ENCODE data around the gene WDR90.

WDR90 gene

DNA sequence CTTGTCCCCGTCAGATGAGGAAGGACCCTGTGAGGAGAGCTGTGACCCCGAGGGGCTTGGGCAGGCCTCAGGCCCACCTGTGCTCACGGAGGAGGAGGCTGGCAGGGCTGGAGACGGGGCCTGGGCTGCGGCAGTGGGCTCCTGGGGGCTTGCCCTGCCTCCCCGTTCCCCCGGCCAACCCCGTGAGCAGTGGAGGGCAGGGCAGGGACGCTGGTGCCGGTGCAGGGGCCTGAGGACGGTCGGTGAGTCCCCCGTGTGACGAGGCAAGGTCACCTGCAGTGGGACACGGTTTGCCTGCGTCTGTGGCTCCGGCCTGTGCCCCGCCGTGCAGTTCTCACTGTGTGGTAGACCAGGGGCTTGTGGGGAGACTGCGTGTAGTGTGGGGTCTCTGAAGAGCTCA is 10.5 kb downstream of the WDR90 start:
- peaks cover 11% of the 10 kb centered on the region for H3K4me1 ChIP-seq (ENCODE audit: control insufficient read depth, insufficient read depth, low read length)
- no peak overlapping the region for H3K4me2 ChIP-seq (ENCODE audit: low read length)
- H3K9ac ChIP-seq (ENCODE audit: low read depth, low read length), result no peak overlapping the region
- H3K36me3 ChIP-seq (ENCODE audit: insufficient read depth, low read length), result peaks cover 15% of the 10 kb centered on the region
- no peak overlapping the region for H3K4me3 ChIP-seq (ENCODE audit: low read length)
- H3K27me3 ChIP-seq (ENCODE audit: control insufficient read depth, insufficient read depth, low read length), result no peaks in the 10 kb centered on the region
- H3K9me3 ChIP-seq (replicated peaks; ENCODE audit: low read length), result no peaks in the 10 kb centered on the region

DNA sequence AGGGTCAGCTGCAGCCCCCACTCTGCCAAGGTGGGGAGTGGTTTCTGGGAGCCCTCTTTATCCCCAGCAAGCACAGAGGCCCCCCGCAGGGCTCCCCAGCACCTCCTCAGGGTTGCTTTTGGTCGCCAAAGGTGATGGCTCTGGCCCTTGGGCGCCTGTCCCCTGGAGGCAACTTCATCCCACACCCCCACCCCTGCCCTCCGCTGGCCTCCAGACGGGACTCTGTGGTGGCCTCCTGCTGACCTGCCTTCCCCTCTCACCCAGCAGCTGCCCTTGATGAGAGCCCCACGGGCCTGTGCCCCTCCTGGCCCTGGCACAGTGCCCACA is 10.9 kb downstream of the WDR90 start:
- H3K27me3 ChIP-seq (ENCODE audit: control insufficient read depth, insufficient read depth, low read length), result no peaks in the 10 kb centered on the region
- peaks cover 11% of the 10 kb centered on the region for H3K4me1 ChIP-seq (ENCODE audit: control insufficient read depth, insufficient read depth, low read length)
- H3K9ac ChIP-seq (ENCODE audit: low read depth, low read length), result no peak overlapping the region
- peak overlapping the region; percentile 75 for H3K4me2 ChIP-seq (ENCODE audit: low read length)
- H3K4me3 ChIP-seq (ENCODE audit: low read length), result no peak overlapping the region
- no peaks in the 10 kb centered on the region for H3K9me3 ChIP-seq (replicated peaks; ENCODE audit: low read length)
- peaks cover 15% of the 10 kb centered on the region for H3K36me3 ChIP-seq (ENCODE audit: insufficient read depth, low read length)

DNA sequence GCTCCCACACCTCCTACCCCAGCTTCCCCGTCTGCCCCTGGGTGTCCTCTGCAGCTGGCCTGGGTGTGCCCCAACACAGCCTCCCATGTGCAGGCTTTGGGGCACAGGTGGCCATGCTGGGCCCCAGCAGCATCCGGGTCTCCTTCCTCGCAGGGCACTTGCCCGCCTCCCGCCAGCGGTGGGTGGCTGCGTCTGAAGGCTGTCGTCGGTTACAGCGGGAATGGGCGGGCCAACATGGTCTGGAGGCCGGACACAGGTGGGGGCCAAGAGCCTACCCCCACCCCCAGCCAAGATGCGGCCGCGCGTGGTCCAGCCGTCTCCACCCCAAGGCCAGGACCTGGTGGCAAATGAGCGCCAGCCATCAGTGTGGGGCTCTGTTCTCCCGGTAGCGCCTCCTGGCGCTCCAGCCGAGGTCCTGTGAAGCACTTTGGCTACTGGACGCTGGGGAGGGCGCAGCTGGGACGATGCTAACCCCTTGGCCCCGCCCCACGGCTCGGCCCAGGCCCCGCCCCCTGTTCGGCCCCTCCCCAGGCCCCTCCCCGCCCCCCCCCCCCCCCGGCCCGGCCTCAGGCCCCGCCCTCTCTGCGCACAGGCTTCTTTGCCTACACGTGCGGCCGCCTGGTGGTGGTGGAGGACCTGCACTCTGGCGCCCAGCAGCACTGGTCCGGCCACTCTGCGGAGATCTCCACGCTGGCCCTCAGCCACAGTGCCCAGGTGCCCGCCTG is 11.5 kb downstream of the WDR90 start:
- Histone ChIP-seq H3K9me3 (replicated peaks; ENCODE audit: low read length) (no peaks in the 10 kb centered on the region), H3K4me3 (ENCODE audit: low read length) (peak overlapping the region; percentile 45), H3K36me3 (ENCODE audit: insufficient read depth, low read length) (peaks cover 15% of the 10 kb centered on the region), H3K4me2 (ENCODE audit: low read length) (peak overlapping the region; percentile 75), H3K9ac (ENCODE audit: low read depth, low read length) (peak overlapping the region; percentile 49), H3K27me3 (ENCODE audit: control insufficient read depth, insufficient read depth, low read length) (no peaks in the 10 kb centered on the region), H3K4me1 (ENCODE audit: control insufficient read depth, insufficient read depth, low read length) (peaks cover 11% of the 10 kb centered on the region)

DNA sequence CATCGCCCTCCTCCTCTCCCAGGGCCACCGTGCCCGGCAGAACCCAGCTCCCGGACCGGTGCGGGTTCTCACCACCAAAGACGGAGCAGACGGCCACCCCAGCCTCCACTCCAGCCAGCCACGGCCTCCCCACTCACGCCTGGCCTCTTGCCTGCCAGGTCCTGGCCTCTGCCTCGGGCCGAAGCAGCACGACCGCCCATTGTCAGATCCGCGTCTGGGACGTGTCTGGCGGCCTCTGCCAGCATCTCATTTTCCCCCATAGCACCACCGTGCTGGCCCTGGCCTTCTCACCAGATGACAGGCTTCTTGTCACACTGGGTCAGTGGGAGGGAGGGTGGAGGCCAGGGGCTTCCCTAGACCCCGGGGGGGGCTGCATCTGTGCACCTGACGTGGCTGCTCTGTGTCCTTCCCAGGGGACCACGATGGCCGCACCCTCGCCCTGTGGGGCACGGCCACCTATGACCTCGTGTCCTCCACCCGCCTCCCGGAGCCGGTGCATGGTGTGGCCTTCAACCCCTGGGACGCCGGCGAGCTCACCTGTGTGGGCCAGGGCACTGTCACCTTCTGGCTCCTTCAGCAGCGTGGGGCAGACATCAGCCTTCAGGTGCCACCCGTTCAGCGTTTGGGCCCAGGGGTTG is 12.1 kb downstream of the WDR90 start:
- no peak overlapping the region for H3K4me3 ChIP-seq (ENCODE audit: low read length)

DNA sequence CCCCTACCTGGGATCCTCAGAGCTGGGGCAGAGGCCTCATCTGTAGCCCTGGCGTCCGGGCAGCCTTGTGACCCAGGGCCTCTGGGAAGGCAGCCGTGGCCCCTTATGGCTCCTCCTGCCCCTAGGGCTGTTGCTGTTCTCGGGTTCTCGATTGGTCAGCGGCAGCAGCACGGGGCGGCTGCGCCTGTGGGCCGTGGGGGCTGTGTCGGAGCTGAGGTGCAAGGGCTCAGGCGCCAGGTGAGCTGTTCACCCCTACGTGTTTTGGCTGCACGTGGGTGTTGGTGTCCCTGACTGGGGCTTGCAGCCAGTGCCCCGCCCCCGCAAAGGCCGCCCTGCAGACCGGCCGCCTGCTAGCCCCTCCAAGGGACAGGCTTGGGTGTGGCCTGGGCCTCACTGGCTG is 12.9 kb downstream of the WDR90 start:
- Histone ChIP-seq H3K4me3 (ENCODE audit: low read length) (no peak overlapping the region), H3K9me3 (replicated peaks; ENCODE audit: low read length) (no peaks in the 10 kb centered on the region), H3K9ac (ENCODE audit: low read depth, low read length) (no peak overlapping the region), H3K4me2 (ENCODE audit: low read length) (no peak overlapping the region), H3K27me3 (ENCODE audit: control insufficient read depth, insufficient read depth, low read length) (no peaks in the 10 kb centered on the region), H3K4me1 (ENCODE audit: control insufficient read depth, insufficient read depth, low read length) (peaks cover 11% of the 10 kb centered on the region), H3K36me3 (ENCODE audit: insufficient read depth, low read length) (peaks cover 11% of the 10 kb centered on the region)

More for the DNA sequence above, 12.1 kb downstream of the WDR90 start:
- H3K27me3 ChIP-seq (ENCODE audit: control insufficient read depth, insufficient read depth, low read length), result no peaks in the 10 kb centered on the region
- no peaks in the 10 kb centered on the region for H3K9me3 ChIP-seq (replicated peaks; ENCODE audit: low read length)
- peak overlapping the region; percentile 49 for H3K9ac ChIP-seq (ENCODE audit: low read depth, low read length)
- H3K4me2 ChIP-seq (ENCODE audit: low read length), result peak overlapping the region; percentile 67
- H3K36me3 ChIP-seq (ENCODE audit: insufficient read depth, low read length), result peaks cover 11% of the 10 kb centered on the region
- H3K4me1 ChIP-seq (ENCODE audit: control insufficient read depth, insufficient read depth, low read length), result peaks cover 11% of the 10 kb centered on the region

DNA sequence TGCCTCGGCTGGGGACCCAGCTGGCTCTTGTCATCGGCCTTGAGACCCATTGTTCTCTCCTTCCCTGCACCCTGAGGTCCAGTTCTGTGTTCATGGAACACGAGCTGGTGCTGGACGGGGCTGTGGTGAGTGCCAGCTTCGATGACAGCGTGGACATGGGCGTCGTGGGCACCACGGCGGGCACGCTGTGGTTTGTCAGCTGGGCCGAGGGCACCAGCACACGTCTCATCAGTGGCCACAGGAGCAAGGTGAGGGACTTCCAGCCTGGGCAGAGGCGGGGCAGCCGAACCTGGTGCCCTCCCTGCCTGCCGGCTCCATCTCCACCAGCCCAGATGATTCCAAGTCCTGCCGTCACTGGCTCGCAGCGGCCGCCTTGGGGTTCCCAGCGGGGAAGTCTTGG is 13.4 kb downstream of the WDR90 start:
- Histone ChIP-seq H3K36me3 (ENCODE audit: insufficient read depth, low read length) (peaks cover 11% of the 10 kb centered on the region), H3K27me3 (ENCODE audit: control insufficient read depth, insufficient read depth, low read length) (no peaks in the 10 kb centered on the region), H3K9ac (ENCODE audit: low read depth, low read length) (no peak overlapping the region), H3K4me1 (ENCODE audit: control insufficient read depth, insufficient read depth, low read length) (peaks cover 13% of the 10 kb centered on the region), H3K4me3 (ENCODE audit: low read length) (no peak overlapping the region), H3K4me2 (ENCODE audit: low read length) (no peak overlapping the region), H3K9me3 (replicated peaks; ENCODE audit: low read length) (no peaks in the 10 kb centered on the region)

DNA sequence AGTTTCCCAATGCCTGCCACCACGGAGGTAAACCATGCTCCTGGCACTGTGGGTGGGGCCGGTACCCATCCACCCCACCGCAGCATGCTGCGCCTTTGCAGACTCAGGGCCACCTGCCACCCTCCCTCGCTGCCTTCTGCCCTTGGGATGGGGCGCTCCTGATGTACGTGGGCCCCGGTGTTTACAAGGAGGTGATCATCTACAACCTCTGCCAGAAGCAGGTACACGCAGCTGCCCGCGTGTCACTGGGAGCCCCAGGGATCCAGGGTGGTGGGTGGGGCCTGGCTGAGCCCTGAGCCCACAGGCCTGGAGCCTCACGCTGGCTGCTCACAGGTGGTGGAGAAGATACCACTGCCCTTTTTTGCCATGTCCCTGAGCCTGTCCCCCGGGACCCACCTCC is 17.4 kb downstream of the WDR90 start:
- H3K4me1 ChIP-seq (ENCODE audit: control insufficient read depth, insufficient read depth, low read length), result peaks cover 11% of the 10 kb centered on the region
- no peak overlapping the region for H3K9ac ChIP-seq (ENCODE audit: low read depth, low read length)
- no peaks in the 10 kb centered on the region for H3K27me3 ChIP-seq (ENCODE audit: control insufficient read depth, insufficient read depth, low read length)
- H3K4me3 ChIP-seq (ENCODE audit: low read length), result no peak overlapping the region
- no peak overlapping the region for H3K4me2 ChIP-seq (ENCODE audit: low read length)
- peaks cover 21% of the 10 kb centered on the region for H3K36me3 ChIP-seq (ENCODE audit: insufficient read depth, low read length)
- no peaks in the 10 kb centered on the region for H3K9me3 ChIP-seq (replicated peaks; ENCODE audit: low read length)

DNA sequence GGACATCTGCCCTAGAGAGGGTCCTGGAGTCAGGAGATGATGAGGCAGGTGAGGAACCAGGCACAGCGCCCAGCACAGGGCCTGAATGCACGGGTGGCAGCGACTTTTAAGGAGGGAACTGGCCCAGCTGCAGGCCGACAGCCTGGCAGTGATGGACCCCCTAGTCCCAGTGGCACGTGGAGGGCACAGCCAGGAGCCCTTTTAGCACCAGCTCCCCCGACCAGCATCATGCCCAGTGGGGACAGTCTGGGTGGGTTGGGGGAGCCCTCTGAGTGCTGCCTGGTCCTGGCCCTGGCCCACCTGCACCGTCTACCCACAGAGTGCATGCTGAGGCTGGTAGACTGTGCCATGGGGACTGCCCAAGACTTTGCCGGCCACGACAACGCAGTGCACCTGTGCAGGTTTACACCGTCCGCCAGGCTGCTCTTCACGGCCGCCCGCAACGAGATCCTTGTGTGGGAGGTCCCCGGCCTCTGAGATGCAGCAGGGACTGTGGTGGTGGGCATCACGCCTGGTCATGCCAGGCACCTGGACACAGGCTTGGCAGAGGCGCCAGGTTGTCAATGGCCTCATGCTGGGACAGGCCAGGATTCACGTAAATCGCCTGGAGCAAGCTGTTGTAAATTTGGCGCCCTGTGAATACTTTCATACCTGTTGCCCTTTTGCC is 18.1 kb downstream of the WDR90 start:
- H3K4me2 ChIP-seq (ENCODE audit: low read length), result peak overlapping the region; percentile 40
- H3K36me3 ChIP-seq (ENCODE audit: insufficient read depth, low read length), result peaks cover 25% of the 10 kb centered on the region
- peak overlapping the region; percentile 95 for H3K4me3 ChIP-seq (ENCODE audit: low read length)
- peaks cover 11% of the 10 kb centered on the region for H3K4me1 ChIP-seq (ENCODE audit: control insufficient read depth, insufficient read depth, low read length)
- peak overlapping the region; percentile 97 for H3K9ac ChIP-seq (ENCODE audit: low read depth, low read length)
- H3K27me3 ChIP-seq (ENCODE audit: control insufficient read depth, insufficient read depth, low read length), result no peaks in the 10 kb centered on the region
- no peaks in the 10 kb centered on the region for H3K9me3 ChIP-seq (replicated peaks; ENCODE audit: low read length)

DNA sequence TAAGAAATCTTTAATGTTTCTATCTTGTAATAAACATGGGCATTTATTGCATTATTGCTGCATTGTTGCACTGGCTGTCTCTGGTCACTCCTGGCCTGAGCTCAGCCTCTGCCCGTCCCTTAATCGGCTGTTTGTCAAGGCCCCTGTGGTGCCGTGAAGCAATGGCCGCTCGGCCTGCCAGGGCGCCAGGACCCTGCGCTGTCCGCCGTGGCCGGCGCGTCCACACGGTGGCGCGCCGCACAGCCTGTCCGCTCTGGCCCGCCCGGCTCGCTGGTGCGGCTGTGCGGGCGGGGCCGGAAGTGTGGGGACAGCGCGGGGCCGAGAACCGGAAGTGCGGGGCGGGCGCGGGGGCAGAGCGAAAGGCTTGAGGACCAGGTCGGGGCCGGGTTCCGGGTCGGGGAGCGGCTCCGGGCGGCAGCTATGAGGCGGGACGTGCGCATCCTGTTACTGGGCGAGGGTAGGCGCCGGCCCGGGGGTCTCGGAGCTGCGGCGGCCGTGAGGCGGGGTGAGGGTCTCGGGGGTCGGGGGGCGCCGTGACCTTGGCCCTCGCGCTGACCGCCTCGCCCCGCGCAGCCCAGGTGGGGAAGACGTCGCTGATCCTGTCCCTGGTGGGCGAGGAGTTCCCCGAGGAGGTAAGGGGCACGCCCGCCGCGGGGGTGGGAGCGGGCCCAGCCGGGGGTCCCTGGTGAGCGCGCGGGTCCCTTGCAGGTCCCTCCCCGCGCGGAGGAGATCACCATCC is 18.8 kb downstream of the WDR90 start, which contains the start of gene RHOT2:
Gene RHOT2 (plus strand): TSS at position 353 of the 739 bp plus-strand sequence. CDS start 68 bp downstream, at position 421.
- no peaks in the 10 kb centered on the region for H3K9me3 ChIP-seq (replicated peaks; ENCODE audit: low read length)
- peak within 1 kb of the TSS; percentile 95 for H3K4me3 ChIP-seq (ENCODE audit: low read length)
- H3K36me3 ChIP-seq (ENCODE audit: insufficient read depth, low read length), result peaks cover 32% of the 10 kb centered on the region
- H3K9ac ChIP-seq (ENCODE audit: low read depth, low read length), result peak within 1 kb of the TSS; percentile 97
- peak within 1 kb of the TSS; percentile 98 for H3K4me2 ChIP-seq (ENCODE audit: low read length)
- H3K27me3 ChIP-seq (ENCODE audit: control insufficient read depth, insufficient read depth, low read length), result no peaks in the 10 kb centered on the region
- H3K4me1 ChIP-seq (ENCODE audit: control insufficient read depth, insufficient read depth, low read length), result peaks cover 11% of the 10 kb centered on the region

DNA sequence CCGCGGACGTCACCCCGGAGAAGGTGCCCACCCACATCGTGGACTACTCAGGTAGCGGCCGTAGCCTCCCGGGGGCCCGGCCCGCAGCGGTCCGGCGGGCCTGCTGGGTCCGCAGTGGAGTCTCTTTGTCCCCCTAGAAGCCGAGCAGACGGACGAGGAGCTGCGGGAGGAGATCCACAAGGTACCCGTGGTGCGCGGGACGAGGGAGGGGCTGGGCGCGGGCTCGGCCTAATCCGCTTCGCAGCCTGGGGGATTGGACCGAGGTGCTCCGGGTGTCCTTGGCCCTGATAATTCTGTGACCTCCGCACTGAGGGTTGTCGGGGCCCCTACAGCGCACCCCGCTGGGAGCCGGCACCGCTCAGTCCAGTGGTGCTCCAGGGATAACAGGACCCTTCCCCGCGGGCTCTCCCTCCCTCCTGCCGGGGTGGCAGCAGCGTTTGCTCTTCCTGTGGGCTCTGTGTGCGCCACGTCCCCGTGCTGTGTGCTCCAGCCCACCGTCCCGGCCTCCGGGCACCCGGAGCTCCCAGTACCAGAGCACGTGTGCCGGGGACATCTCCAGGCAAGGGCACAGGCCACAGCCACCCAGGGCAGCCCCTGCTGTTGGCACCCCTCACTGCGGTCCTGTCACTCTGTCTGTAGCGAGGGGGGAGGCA is 19.5 kb downstream of the WDR90 start:
- H3K4me3 ChIP-seq (ENCODE audit: low read length), result peak overlapping the region; percentile 95
- peaks cover 37% of the 10 kb centered on the region for H3K36me3 ChIP-seq (ENCODE audit: insufficient read depth, low read length)
- peak overlapping the region; percentile 97 for H3K9ac ChIP-seq (ENCODE audit: low read depth, low read length)
- H3K27me3 ChIP-seq (ENCODE audit: control insufficient read depth, insufficient read depth, low read length), result no peaks in the 10 kb centered on the region
- peak overlapping the region; percentile 98 for H3K4me2 ChIP-seq (ENCODE audit: low read length)
- no peaks in the 10 kb centered on the region for H3K9me3 ChIP-seq (replicated peaks; ENCODE audit: low read length)
- H3K4me1 ChIP-seq (ENCODE audit: control insufficient read depth, insufficient read depth, low read length), result peaks cover 11% of the 10 kb centered on the region

DNA sequence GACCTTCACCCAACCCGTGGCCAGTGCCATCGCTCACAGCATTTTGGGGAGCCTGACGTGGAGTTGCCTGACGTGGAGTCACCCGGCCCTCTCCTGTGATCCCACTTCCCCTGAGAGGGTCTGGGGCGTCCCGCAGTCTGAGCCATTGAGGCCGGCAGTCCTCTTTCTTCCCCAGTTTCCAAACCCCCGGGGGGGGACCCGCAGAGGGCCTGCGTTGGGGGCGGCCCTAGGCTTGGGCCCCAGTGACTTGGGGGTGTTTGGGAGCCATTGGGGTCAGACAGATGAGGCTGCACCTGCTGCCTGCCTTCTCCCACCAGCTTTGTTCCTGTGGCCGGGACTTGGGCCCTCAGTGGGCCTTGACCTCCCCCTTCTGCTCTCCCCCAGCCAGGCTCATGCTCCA is 20.5 kb downstream of the WDR90 start:
- Histone ChIP-seq H3K9ac (ENCODE audit: low read depth, low read length) (peak overlapping the region; percentile 97), H3K4me3 (ENCODE audit: low read length) (peak overlapping the region; percentile 95), H3K36me3 (ENCODE audit: insufficient read depth, low read length) (peaks cover 41% of the 10 kb centered on the region)

More for the DNA sequence above, 20.5 kb downstream of the WDR90 start:
- no peaks in the 10 kb centered on the region for H3K9me3 ChIP-seq (replicated peaks; ENCODE audit: low read length)
- no peaks in the 10 kb centered on the region for H3K27me3 ChIP-seq (ENCODE audit: control insufficient read depth, insufficient read depth, low read length)
- peaks cover 11% of the 10 kb centered on the region for H3K4me1 ChIP-seq (ENCODE audit: control insufficient read depth, insufficient read depth, low read length)
- H3K4me2 ChIP-seq (ENCODE audit: low read length), result peak overlapping the region; percentile 98
